Smooth muscle cell of the umbilical artery (primary cell): Measurements from ENCODE around the gene ZNF76. TPM values are rescaled to one million over a fixed set of nuclear protein-coding genes. Genes with fewer than 3 reads are reported as not detected.

Experiments
- total RNA-seq: library from RNA; depleted of rRNA; stranded (reverse); fragments of >200 nt; gene quantifications from 2 replicates; pipeline ENCODE4 v1.2.3, GENCODE V29; 2014

Gene ZNF76
- 10.7 and 12.5 TPM in 2 replicates for total RNA-seq

GRCh38 chr6:35259194-35259947 is at the start of gene ZNF76:
Gene ZNF76 (plus strand): TSS chr6:35259735. CDS start chr6:35281152, 21,417 bp downstream.

DNA sequence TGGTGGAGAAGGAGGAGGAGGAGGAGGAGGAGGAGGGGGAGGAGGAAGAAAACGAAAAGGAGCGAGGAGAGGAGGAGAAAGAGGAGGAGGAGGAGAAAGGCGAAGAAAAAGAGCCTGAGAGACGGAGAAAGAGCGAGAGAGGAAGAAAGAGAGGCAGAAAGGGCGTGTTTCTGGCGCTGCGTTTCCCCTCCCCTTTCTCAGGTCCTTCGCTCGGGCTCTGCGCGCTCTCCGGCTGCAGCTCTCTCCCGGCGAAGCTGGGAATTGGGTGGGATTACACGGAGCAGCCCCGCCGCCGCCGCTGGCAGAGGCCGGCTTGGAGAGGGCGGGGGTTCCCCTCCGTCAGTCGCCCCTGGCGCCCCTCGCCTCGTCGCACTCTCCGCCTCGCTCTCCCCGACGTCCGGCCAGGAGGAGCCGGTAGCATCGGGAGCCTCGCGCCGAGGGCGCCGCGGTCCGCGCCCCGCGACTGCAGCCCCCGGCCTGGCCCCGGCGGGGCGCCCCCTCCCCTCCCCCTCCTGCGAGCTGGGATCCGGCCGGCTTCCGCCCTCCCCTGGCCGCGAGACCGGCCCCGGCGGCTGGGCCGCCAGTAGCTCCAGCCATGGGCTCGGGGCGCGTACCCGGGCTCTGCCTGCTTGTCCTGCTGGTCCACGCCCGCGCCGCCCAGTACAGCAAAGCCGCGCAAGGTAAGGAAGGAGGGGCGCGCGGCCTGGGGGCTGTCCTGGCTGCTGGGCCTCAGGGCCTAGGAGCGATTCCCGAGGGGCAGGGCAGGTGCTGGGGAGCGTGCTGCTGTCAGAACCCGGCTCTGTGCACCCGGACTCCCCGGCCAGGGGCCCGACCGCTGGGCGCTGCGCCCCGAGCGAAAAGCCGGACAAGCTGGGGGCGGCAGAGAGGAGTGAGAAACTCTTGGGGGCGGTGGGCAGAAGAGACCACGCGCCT is 45.4 kb upstream of the ZNF76 start, which contains the start of gene SCUBE3:
TSS of gene SCUBE3 (plus strand) at position 133 of the 933 bp plus-strand sequence. CDS start at position 596, 463 bp downstream.

DNA sequence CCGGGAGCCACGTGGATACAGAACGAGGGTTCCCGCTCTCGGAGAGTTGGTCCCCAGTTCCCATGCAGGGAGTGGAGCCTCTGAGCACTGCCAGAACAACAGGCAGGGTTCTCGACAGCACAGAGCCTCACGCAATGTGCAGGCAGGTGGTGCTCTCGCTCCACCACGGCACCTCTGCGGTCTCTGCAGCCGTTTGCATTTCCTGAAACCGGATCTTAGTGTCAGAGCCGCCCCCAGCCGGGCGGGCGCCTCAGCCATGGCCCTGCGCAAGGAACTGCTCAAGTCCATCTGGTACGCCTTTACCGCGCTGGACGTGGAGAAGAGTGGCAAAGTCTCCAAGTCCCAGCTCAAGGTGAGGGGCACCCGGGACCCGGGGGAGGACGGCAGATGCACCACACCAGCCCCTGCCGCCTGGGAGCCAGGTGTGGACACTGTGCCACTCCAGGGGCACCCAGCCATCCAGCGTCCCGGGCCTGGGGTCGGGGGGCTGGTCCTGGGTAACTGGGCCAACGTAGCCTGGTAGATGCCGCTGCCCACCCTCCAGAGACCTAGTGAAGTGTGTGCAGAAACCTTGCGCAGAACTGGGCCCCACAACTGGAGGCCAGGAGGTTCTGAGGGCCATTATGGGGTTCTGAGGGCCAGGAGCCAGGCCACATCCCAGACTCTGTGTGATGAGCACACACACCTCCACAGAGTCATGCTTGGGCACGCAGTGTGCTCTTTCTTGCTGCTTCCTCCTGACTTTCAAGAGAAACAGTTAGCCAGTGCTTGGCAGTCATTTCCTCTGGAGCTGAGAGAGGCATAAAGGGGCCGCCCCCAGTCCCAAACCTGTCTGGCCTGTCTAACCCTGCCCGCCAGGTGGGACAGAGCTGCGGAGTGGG is 38.3 kb downstream of the ZNF76 start, which contains the start of gene DEF6:
TSS of gene DEF6 (plus strand) at position 218 of the 881 bp plus-strand sequence. CDS start at position 257, 39 bp downstream.

DNA sequence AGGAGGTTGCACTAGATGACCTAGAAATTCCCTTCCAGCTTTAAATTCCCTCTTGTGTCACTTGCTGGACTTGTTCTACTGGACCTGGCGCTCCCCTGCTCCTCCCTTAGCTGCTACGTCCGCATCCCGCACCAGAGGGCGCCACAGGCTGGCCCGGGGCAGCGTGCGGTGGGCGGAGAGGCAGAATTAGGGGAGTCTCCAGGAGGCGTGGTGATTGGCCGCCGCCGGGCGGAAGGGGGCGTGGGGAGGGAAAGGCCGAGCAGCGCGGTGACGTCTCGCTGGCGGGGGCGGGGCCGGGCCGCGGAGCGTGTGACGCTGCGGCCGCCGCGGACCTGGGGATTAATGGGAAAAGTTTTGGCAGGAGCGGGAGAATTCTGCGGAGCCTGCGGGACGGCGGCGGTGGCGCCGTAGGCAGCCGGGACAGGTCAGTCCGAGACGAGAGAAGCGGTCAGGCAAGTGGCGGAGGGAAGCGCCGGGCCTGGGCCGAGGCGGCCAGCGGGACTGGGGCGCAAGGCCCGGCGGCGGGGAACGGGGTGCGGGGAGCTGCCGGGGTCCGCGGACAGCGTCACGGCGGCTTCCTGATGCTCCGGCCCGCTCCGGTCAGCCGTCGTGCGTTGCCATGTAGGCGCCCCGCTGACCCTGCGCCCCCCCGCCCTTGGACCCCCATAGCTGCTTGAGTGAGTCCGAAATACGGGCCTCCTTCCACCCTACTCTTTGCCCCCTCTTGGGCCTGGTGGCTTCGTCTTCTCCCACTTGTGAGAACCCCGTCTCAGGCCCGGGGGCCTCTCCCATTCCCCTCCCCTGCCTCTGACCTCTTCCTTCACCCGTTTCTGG is 82.9 kb downstream of the ZNF76 start, which contains the start of gene PPARD:
TSS of gene PPARD (plus strand) at position 301 of the 834 bp plus-strand sequence. CDS start 68,530 bp downstream, outside the sequence.

Other genes starting within 250 kb of the ZNF76 start
- gene TCP11, start 118.4 kb upstream of the ZNF76 start, total RNA-seq = 0.46 TPM in 1 of 2 replicates, not detected in the other
- gene SCUBE3, start 45.8 kb upstream of the ZNF76 start, total RNA-seq = 4.2 and 5.0 TPM in 2 replicates
- 1.2 TPM in 2 replicates for gene DEF6, start 38.1 kb downstream of the ZNF76 start, total RNA-seq
- gene PPARD, start 82.8 kb downstream of the ZNF76 start, total RNA-seq = 8.0 and 16.5 TPM in 2 replicates
- gene FANCE, start 192.6 kb downstream of the ZNF76 start, total RNA-seq = 3.3 and 4.4 TPM in 2 replicates
- 1,232 and 1,523 TPM in 2 replicates for gene RPL10A, start 208.7 kb downstream of the ZNF76 start, total RNA-seq
- 8.9 and 14.1 TPM in 2 replicates for gene TEAD3, start 237.3 kb downstream of the ZNF76 start, total RNA-seq